Activated naive CD4-positive, alpha-beta T cell treated with anti-CD3 and anti-CD28 coated beads, Interleukin-2, amount 50 U/mL, for 24 hours (primary cell): ENCODE data around the gene SLC22A16.

Source experiments
- H3K27ac Mint-ChIP-seq: one replicate; pipeline ENCODE4 v1.8.0; 2021; ENCODE audit warnings: mild to moderate bottlenecking, mixed read lengths
- H3K27me3 Mint-ChIP-seq: one replicate; pipeline ENCODE4 v1.8.0; 2021; ENCODE audit warnings: mixed read lengths
- H3K36me3 Mint-ChIP-seq: one replicate; pipeline ENCODE4 v1.8.0; 2021; ENCODE audit warnings: mixed read lengths
- H3K4me1 Mint-ChIP-seq: one replicate; pipeline ENCODE4 v1.8.0; 2021; ENCODE audit warnings: mixed read lengths
- H3K4me3 Mint-ChIP-seq: one replicate; pipeline ENCODE4 v1.8.0; 2021; ENCODE audit warnings: mild to moderate bottlenecking, mixed read lengths
- H3K9me3 Mint-ChIP-seq: one replicate; pipeline ENCODE4 v1.8.0; 2021; ENCODE audit warnings: mixed read lengths

SLC22A16 gene

DNA sequence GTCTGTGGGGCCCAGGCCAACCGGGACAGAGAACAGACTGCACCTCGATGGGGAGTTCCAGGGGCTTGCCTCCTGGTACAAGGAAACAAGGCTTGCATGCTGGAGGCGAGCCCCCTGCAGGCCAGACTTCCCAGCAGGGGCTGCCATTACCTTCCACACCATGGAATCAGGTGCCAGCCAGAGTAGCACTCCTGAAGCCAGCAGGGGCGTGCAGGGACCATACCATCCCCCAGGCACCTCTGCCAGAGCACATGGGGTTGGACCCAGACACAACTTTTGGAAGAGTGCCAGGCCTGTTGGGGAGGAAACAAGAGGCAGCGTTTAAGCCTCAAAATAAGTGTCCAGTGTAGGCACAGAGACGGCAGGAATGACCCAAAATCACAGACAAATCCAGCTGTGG, 67.5 kb downstream of the SLC22A16 start:
- no peaks in the 10 kb centered on the region for H3K4me1 Mint-ChIP-seq
- H3K36me3 Mint-ChIP-seq, result no peaks in the 10 kb centered on the region
- H3K27me3 Mint-ChIP-seq, result no peaks in the 10 kb centered on the region
- H3K9me3 Mint-ChIP-seq, result no peaks in the 10 kb centered on the region
- no peak overlapping the region for H3K4me3 Mint-ChIP-seq
- no peak overlapping the region for H3K27ac Mint-ChIP-seq

DNA sequence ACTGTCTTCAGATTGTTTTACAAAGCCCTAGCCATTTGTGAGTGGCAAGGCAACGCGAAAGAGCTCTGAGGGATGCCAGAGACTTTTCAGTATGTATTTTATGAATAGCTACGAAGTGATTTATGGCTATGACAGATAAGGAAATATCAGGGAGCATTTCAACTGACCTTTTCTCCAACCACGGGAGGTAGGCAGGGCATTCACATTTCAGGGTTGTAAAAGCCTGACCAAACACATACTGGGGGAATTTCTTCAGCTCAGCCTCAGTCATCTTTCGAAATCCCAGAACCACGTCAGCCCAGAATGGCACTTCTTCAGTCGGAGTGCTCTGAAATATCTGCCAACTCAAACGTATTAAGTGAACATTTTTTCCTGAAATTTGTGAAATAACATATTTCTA, 71.8 kb downstream of the SLC22A16 start:
- Mint-ChIP-seq H3K27ac (peak overlapping the region; percentile 7), H3K4me3 (no peak overlapping the region), H3K27me3 (no peaks in the 10 kb centered on the region)

GRCh38 chr6:110401585-110402176, 74.7 kb downstream of the SLC22A16 start:
- no peaks in the 10 kb centered on the region for H3K9me3 Mint-ChIP-seq
- no peaks in the 10 kb centered on the region for H3K4me1 Mint-ChIP-seq
- H3K4me3 Mint-ChIP-seq, result no peak overlapping the region
- no peak overlapping the region for H3K27ac Mint-ChIP-seq
- H3K27me3 Mint-ChIP-seq, result no peaks in the 10 kb centered on the region
- no peaks in the 10 kb centered on the region for H3K36me3 Mint-ChIP-seq

More for the DNA sequence above, 71.8 kb downstream of the SLC22A16 start:
- H3K36me3 Mint-ChIP-seq, result no peaks in the 10 kb centered on the region
- no peaks in the 10 kb centered on the region for H3K4me1 Mint-ChIP-seq
- no peaks in the 10 kb centered on the region for H3K9me3 Mint-ChIP-seq

DNA sequence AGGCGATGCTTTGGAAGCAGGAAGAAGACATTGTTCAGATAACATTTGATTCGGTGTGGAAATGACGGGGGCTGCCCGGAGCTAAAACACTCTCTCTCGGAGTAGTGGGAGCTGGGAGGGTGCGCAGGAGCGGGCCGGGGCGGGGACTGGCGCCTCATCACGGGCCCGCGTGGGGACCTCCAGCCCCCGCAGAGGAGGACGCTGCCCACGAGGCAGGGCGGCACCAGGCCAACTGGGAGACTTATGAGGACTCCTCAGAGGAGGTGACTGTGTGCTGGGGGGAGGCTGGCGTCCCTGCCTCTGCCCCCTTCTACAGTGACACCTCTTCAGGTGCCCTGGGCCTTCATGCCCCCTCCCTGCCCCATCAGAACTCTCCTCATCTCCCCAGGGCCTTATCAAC, 76.2 kb downstream of the SLC22A16 start:
- no peaks in the 10 kb centered on the region for H3K9me3 Mint-ChIP-seq
- H3K4me1 Mint-ChIP-seq, result no peaks in the 10 kb centered on the region
- no peak overlapping the region for H3K4me3 Mint-ChIP-seq
- no peaks in the 10 kb centered on the region for H3K36me3 Mint-ChIP-seq
- H3K27ac Mint-ChIP-seq, result no peak overlapping the region
- no peaks in the 10 kb centered on the region for H3K27me3 Mint-ChIP-seq

GRCh38 chr6:110399219-110400071, 77.0 kb downstream of the SLC22A16 start:
- Mint-ChIP-seq H3K27ac (peak overlapping the region; percentile 43), H3K9me3 (no peaks in the 10 kb centered on the region), H3K4me1 (no peaks in the 10 kb centered on the region), H3K4me3 (no peak overlapping the region), H3K27me3 (no peaks in the 10 kb centered on the region), H3K36me3 (no peaks in the 10 kb centered on the region)

DNA sequence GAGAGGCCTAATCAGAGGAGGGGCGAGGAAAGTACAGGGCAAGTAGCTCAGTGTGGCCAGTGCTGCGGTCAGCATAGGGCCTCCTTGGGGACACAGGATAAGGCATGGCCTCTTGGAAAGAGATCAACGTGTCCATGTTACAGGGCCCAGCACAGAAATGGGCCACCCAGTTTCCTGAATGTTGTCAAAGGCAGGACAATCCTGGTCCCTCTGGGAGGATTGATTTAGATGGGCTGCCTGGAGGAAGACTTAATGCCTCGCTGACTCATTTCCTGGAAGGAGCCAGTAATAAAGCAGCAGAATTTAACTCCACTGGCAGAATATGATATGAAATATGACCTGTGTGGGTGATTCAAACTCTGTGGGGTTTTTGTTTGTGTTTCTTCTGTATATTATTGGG, 77.6 kb downstream of the SLC22A16 start:
- Mint-ChIP-seq H3K4me3 (no peak overlapping the region), H3K36me3 (no peaks in the 10 kb centered on the region)

DNA sequence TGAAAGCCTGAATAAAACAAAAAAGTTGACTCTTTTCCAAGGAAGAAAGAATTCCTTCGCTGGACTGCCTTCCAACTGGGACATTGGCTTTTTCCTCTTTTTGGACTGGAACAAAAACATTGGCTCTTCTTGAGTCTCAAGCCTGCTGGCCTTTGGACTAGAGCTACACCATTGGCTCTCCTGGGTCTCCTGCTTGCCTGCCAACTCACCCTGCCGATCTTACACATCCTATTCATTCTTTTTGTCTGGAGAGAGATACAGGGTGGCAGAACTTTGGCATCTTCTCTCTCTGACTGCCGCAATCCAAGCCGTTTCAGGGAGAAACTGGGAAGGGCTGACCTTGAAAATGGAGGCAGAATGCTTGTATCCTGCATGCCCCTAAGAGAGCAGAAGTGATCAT, 81.2 kb downstream of the SLC22A16 start:
- Mint-ChIP-seq H3K9me3 (no peaks in the 10 kb centered on the region), H3K27ac (no peak overlapping the region), H3K36me3 (no peaks in the 10 kb centered on the region), H3K27me3 (no peaks in the 10 kb centered on the region), H3K4me1 (peaks cover 6% of the 10 kb centered on the region), H3K4me3 (no peak overlapping the region)

More for the DNA sequence above, 77.6 kb downstream of the SLC22A16 start:
- Mint-ChIP-seq H3K27me3 (no peaks in the 10 kb centered on the region), H3K9me3 (no peaks in the 10 kb centered on the region), H3K27ac (no peak overlapping the region), H3K4me1 (no peaks in the 10 kb centered on the region)

- Mint-ChIP-seq H3K4me3 (no peak overlapping the region), H3K4me1 (peaks cover 12% of the 10 kb centered on the region), H3K9me3 (no peaks in the 10 kb centered on the region), H3K27ac (no peak overlapping the region), H3K36me3 (no peaks in the 10 kb centered on the region), H3K27me3 (no peaks in the 10 kb centered on the region)
These were observed 82.0 kb downstream of the SLC22A16 start for GRCh38 chr6:110394409-110394808.

GRCh38 chr6:110392727-110393126, 83.7 kb downstream of the SLC22A16 start:
- Mint-ChIP-seq H3K27me3 (no peaks in the 10 kb centered on the region), H3K36me3 (no peaks in the 10 kb centered on the region), H3K4me3 (no peak overlapping the region), H3K27ac (no peak overlapping the region), H3K9me3 (no peaks in the 10 kb centered on the region), H3K4me1 (peaks cover 19% of the 10 kb centered on the region)

DNA sequence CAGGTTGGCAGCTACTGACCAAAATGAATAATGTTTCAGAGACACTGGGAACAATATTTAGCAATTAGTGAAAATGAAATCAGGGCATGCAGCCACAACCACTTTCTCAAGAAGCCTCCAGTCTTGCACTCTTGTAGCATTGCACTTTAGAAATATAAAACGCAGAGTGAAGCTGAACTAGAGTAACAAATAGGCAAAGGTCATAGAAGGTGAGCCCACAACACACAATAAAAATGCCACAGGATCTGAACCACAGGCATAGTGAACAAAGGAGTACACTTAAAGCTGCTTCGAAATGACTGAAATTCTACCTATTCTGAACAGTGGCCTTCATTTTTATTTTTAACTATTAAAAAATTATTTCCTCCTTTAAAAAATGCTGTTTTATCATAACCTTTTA, 86.0 kb downstream of the SLC22A16 start:
- no peaks in the 10 kb centered on the region for H3K9me3 Mint-ChIP-seq
- no peak overlapping the region for H3K4me3 Mint-ChIP-seq
- no peaks in the 10 kb centered on the region for H3K27me3 Mint-ChIP-seq
- no peaks in the 10 kb centered on the region for H3K36me3 Mint-ChIP-seq
- peaks cover 19% of the 10 kb centered on the region for H3K4me1 Mint-ChIP-seq
- H3K27ac Mint-ChIP-seq, result no peak overlapping the region

DNA sequence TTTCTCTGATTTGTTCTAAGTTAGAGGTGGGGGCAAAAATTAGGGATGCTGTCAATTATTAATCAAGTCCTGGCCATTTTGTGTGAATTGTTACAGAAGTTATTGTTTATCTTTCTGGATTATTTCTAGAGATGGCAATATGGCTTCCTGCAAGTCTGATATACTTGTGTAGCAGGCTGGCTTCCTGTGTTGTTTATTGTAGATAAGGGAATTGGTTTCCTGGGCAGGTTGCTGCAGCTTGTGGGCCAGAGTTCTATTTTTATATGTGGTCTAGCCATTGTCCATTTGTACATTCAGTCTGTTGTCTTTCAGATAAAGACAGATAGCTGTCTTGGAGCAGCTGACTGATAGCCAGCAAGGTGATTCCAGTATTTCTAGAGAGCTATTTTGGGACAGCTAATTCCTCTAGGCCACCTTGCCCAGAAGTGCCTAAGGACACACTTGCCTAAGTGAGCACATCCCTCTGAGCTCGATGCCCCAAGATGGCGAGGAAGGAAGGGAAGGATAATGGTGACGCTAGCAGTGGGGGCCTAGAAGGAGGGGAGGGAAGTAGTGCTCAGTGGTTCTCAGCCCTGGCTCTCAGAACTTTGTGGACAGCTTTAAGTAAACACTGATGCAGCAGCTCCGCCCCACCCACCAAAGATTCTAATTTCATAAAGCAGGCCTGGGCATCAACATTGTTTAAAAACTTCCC, 86.6 kb downstream of the SLC22A16 start:
- no peak overlapping the region for H3K27ac Mint-ChIP-seq
- no peaks in the 10 kb centered on the region for H3K27me3 Mint-ChIP-seq
- H3K4me1 Mint-ChIP-seq, result peaks cover 19% of the 10 kb centered on the region
- H3K36me3 Mint-ChIP-seq, result no peaks in the 10 kb centered on the region
- no peak overlapping the region for H3K4me3 Mint-ChIP-seq
- H3K9me3 Mint-ChIP-seq, result no peaks in the 10 kb centered on the region

GRCh38 chr6:110387986-110388385, 88.4 kb downstream of the SLC22A16 start:
- Mint-ChIP-seq H3K4me3 (no peak overlapping the region), H3K27ac (no peak overlapping the region), H3K9me3 (no peaks in the 10 kb centered on the region), H3K4me1 (peaks cover 19% of the 10 kb centered on the region), H3K36me3 (no peaks in the 10 kb centered on the region), H3K27me3 (no peaks in the 10 kb centered on the region)

DNA sequence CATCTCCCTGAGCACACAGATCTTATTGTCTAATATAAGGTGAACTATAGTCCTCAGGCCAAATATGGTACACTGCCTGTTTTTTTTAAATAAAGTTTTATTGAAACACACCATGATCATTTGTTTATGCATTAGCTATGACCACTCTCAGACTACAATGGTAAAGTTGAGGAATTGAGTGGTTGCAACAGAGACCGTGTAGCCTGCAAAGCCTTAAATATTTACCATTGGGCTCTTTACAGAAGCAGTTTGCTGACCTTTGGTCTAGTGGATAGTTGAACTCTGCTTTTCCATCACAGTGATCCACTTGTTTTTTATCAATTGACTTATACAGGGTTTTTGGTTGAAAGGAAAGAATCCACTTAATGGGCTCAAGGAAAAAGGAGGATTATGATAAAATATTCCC, 91.0 kb downstream of the SLC22A16 start:
- no peak overlapping the region for H3K4me3 Mint-ChIP-seq
- no peaks in the 10 kb centered on the region for H3K9me3 Mint-ChIP-seq
- no peaks in the 10 kb centered on the region for H3K27me3 Mint-ChIP-seq
- H3K4me1 Mint-ChIP-seq, result peaks cover 15% of the 10 kb centered on the region
- H3K27ac Mint-ChIP-seq, result no peak overlapping the region
- no peaks in the 10 kb centered on the region for H3K36me3 Mint-ChIP-seq

GRCh38 chr6:110378552-110378951, 97.9 kb downstream of the SLC22A16 start:
- no peak overlapping the region for H3K4me3 Mint-ChIP-seq
- no peaks in the 10 kb centered on the region for H3K9me3 Mint-ChIP-seq
- H3K27ac Mint-ChIP-seq, result no peak overlapping the region
- H3K36me3 Mint-ChIP-seq, result no peaks in the 10 kb centered on the region
- peaks cover 2% of the 10 kb centered on the region for H3K27me3 Mint-ChIP-seq
- no peaks in the 10 kb centered on the region for H3K4me1 Mint-ChIP-seq
